Upper lobe of left lung (tissue), 6 donors: ENCODE results near the gene ASIC5. TPM values are rescaled to one million over a fixed set of nuclear protein-coding genes. Genes with fewer than 3 reads are reported as not detected.
A peak's percentile ranks its signal among the peaks of the same experiment; 100 is the strongest.
"Not testable (repeated sequence)": the region's sequence is repeated elsewhere in the genome, so short reads cannot be mapped to it uniquely, and the experiment has no call there.

Experiments
- ATAC-seq, 2 donors: fragments of 200-7000 bp; cut with Tn5 transposase; one replicate each; pipeline ENCODE4 v1.9.1; 2022; ENCODE audit warnings: mild to moderate bottlenecking in 2 of 2, moderate library complexity in 2 of 2; ENCODE audit not compliant: low FRiP score in 2 of 2
- DNase-seq, 2 donors: peaks; one replicate each; pipeline ENCODE4 v3.0.0-alpha.2; 2019 to 2020
- H3K27ac ChIP-seq, 4 donors: fragments of 200-600 bp; sonication (generic); one replicate each; pipeline ENCODE4 v1.5.1; 2016 to 2019
- H3K27me3 ChIP-seq, 4 donors: fragments of 200-600 bp; sonication (generic); one replicate each; pipeline ENCODE4 v1.5.1; 2017 to 2019
- H3K36me3 ChIP-seq, 4 donors: fragments of 200-600 bp; sonication (generic); one replicate each; pipeline ENCODE4 v1.5.1; 2016 to 2019
- H3K4me1 ChIP-seq, 4 donors: fragments of 200-600 bp; sonication (generic); one replicate each; pipeline ENCODE4 v1.5.1; 2018 to 2019
- H3K4me3 ChIP-seq, 4 donors: fragments of 200-600 bp; sonication (generic); one replicate each; pipeline ENCODE4 v1.5.1; 2017 to 2019; ENCODE audit warnings: mild to moderate bottlenecking in 2 of 4, moderate library complexity in 1 of 4
- H3K9me3 ChIP-seq, 4 donors: fragments of 200-600 bp; sonication (generic); one replicate each; pipeline ENCODE4 v1.5.1; 2018 to 2019
- CTCF ChIP-seq, 6 experiments: fragments of 450-650 bp in 4 of 6; fragments of 200-600 bp in 2 of 6; sonication (generic) in 2 of 6; IDR thresholded peaks; one replicate each; pipeline ENCODE4 v1.5.1; 2016 to 2019; ENCODE audit warnings: antibody characterized with exemption in 6 of 6
- EP300 ChIP-seq, 4 donors: sonication (generic); formaldehyde crosslinking; IDR thresholded peaks; one replicate each; pipeline ENCODE4 v1.5.1; 2017; ENCODE audit warnings: antibody characterized with exemption in 4 of 4, control low read depth in 2 of 4
- POLR2A ChIP-seq, 4 donors: fragments of 450-650 bp; IDR thresholded peaks; one replicate each; pipeline ENCODE4 v1.5.1; 2016 to 2017; ENCODE audit warnings: antibody characterized with exemption in 4 of 4, mild to moderate bottlenecking in 2 of 4
- POLR2AphosphoS5 ChIP-seq, 2 donors: sonication (generic); formaldehyde crosslinking; IDR thresholded peaks; one replicate each; pipeline ENCODE4 v1.5.1; 2017; ENCODE audit warnings: antibody characterized with exemption in 2 of 2
- WGBS, 2 donors: methylation state at CpG; one replicate each; pipeline ENCODE4 v1.1.5; 2017 to 2018; 5-methylcytosine and 5-hydroxymethylcytosine counted together
- total RNA-seq, 6 donors: library from RNA; depleted of rRNA in 4 of 6; stranded (reverse); fragments of >200 nt in 4 of 6; gene quantifications; one replicate each; pipeline versions ENCODE4 v1.1.0 to v1.2.1, GENCODE V29; 2016 to 2021
- donor health status: DM: no; HTN: no; CAD: no; lungs with moderate emphysema.
- donor health status: DM: no; HTN: yes; CAD: no; lungs with severe emphysema.

The ASIC5 gene
- total RNA-seq, 6 donors from 2014 or later, result not detected

GRCh38 chr4:155903453-155903852, 37.4 kb upstream of the ASIC5 start, which contains the start of gene TDO2:
TDO2 (plus strand) TSS chr4:155903696; CDS start chr4:155903759, 63 bp downstream.
- Histone ChIP-seq H3K27me3 (no peaks in the 10 kb centered on the region), H3K9me3 (no peaks in the 10 kb centered on the region), H3K4me1 (no peaks in the 10 kb centered on the region), H3K4me3 (no peak within 1 kb of the TSS), H3K36me3 (no peaks in the 10 kb centered on the region), H3K27ac (no peak within 1 kb of the TSS)
- WGBS, 2 donors, result 40 to 72% methylated on average over 1 of the region's 1 CpG
- no peak for DNase-seq
- TF ChIP-seq CTCF (IDR thresholded peaks at IDR 0.05) (no peak), POLR2A (IDR thresholded peaks at IDR 0.05) (no peak), EP300 (IDR thresholded peaks at IDR 0.05) (no peak), POLR2AphosphoS5 (IDR thresholded peaks at IDR 0.05) (no peak)
- no peak for ATAC-seq

- DNase-seq (no peak), ATAC-seq (no peak)
- 94 to 96% methylated on average over 2 of the region's 2 CpGs for WGBS, 2 donors
- Histone ChIP-seq H3K27ac (no peak overlapping the region), H3K9me3 (peaks cover 0 to 6% (median 0%) of the 10 kb centered on the region in 4 donors), H3K4me1 (no peaks in the 10 kb centered on the region), H3K4me3 (no peak overlapping the region), H3K27me3 (no peaks in the 10 kb centered on the region), H3K36me3 (no peaks in the 10 kb centered on the region)
- TF ChIP-seq CTCF (IDR thresholded peaks at IDR 0.05), result no peak
Observed at GRCh38 chr4:155901013-155901412, 34.9 kb upstream of the ASIC5 start.

- no peak overlapping the region for H3K4me3 ChIP-seq
- H3K9me3 ChIP-seq, result peaks cover 0 to 6% (median 0%) of the 10 kb centered on the region in 4 donors
- H3K27ac ChIP-seq, result no peak overlapping the region
- H3K27me3 ChIP-seq, result no peaks in the 10 kb centered on the region
- TF ChIP-seq CTCF (IDR thresholded peaks at IDR 0.05), result no peak
- TF ChIP-seq POLR2AphosphoS5 (IDR thresholded peaks at IDR 0.05), result peak in 1 of 2 donors; percentile 23
- H3K4me1 ChIP-seq, result no peaks in the 10 kb centered on the region
- ATAC-seq (no peak), DNase-seq (no peak)
- H3K36me3 ChIP-seq, result no peaks in the 10 kb centered on the region
- WGBS, 2 donors, result 41% methylated on average over 1 of the region's 1 CpG
Observed at GRCh38 chr4:155900381-155900780, 34.3 kb upstream of the ASIC5 start.

DNA sequence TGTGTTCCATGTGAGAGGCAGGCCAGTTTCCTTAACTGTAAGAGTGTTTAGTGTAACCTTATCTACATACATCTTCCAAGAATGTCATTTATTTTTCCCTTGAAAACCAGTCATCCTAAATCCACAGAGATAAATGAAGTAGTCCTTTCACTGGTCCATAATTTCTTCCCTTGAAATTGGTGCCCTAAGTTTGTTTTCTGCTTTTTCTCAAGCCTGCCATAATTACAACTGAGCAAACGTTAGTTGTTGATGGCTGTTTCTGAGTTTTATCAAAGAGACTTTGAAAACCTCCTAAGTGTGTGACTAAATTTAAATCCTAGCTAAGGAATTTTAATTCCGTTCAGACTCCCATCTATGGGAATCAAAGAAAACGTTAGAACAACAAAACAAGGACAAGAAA, 33.8 kb upstream of the ASIC5 start:
- TF ChIP-seq POLR2AphosphoS5 (IDR thresholded peaks at IDR 0.05) (no peak), EP300 (IDR thresholded peaks at IDR 0.05) (no peak), POLR2A (IDR thresholded peaks at IDR 0.05) (no peak)
- no peak overlapping the region for H3K4me3 ChIP-seq
- no peaks in the 10 kb centered on the region for H3K36me3 ChIP-seq
- ATAC-seq, result no peak
- H3K9me3 ChIP-seq, result peaks cover 0 to 6% (median 0%) of the 10 kb centered on the region in 4 donors
- WGBS, 2 donors, result 21 to 40% methylated on average over 3 of the region's 3 CpGs
- H3K27me3 ChIP-seq, result no peaks in the 10 kb centered on the region
- DNase-seq, result no peak
- no peak overlapping the region for H3K27ac ChIP-seq
- H3K4me1 ChIP-seq, result no peaks in the 10 kb centered on the region

DNA sequence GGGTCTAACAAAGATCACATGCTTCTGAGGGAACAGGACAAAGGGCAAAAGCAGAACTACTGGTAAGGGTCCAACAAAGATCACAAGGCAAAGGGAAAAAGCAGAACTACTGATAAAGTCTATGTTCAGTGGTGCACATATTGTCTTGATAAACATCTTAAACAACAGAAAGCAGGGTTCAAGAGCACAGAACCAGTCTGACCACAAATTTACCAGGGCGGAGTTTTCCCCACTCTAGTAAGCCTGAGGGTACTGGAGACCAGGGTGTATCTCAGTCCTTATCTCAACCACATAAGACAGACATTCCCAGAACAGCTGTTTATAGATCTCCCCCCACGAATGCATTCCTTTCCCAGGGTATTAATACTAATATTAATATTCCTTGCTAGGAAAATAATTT, 32.3 kb upstream of the ASIC5 start:
- not testable (repeated sequence) for H3K27me3 ChIP-seq, H3K4me3 ChIP-seq, H3K4me1 ChIP-seq, H3K36me3 ChIP-seq, H3K9me3 ChIP-seq, ATAC-seq, DNase-seq, H3K27ac ChIP-seq
- 80 to 88% methylated on average over 2 of the region's 2 CpGs for WGBS, 2 donors

DNA sequence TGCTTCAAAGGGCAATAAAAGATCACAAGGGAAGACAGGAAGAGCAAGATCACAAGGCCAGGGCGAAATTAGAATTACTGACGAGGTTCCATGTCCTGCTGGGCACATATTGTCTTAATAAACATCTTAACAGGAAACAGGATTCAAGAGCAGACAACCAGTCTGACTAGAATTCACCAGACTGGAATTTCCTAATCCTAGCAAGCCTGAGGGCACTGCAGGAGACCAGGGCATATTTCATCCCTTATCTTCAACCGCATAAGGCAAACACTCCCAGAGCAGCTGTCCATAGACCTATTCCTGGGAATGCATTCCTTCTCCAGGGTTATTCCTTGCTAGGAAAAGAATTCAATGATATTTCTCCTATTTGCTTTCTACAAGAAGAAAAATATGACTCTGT, 25.0 kb upstream of the ASIC5 start:
- TF ChIP-seq EP300 (IDR thresholded peaks at IDR 0.05) (no peak), CTCF (IDR thresholded peaks at IDR 0.05) (no peak), POLR2A (IDR thresholded peaks at IDR 0.05) (no peak), POLR2AphosphoS5 (IDR thresholded peaks at IDR 0.05) (no peak)
- 56 to 66% methylated on average over 3 of the region's 3 CpGs for WGBS, 2 donors
- ATAC-seq (no peak), DNase-seq (no peak)
- Histone ChIP-seq H3K27me3 (no peaks in the 10 kb centered on the region), H3K4me1 (peaks cover 0 to 2% (median 0%) of the 10 kb centered on the region in 4 donors), H3K4me3 (no peak overlapping the region), H3K9me3 (no peaks in the 10 kb centered on the region), H3K36me3 (no peaks in the 10 kb centered on the region), H3K27ac (no peak overlapping the region)
